CD8-positive, alpha-beta memory T cell (primary cell): ENCODE data around the gene FAM209A. TPM values are rescaled to one million over a fixed set of nuclear protein-coding genes. Genes with fewer than 3 reads are reported as not detected.

Source experiments
- CTCF ChIA-PET: fragments of 350-600 bp; sonication (Branson Sonifier 250); formaldehyde crosslinking; loops from one replicate; lab custom pipeline; 2021; ENCODE audit warnings: antibody characterized with exemption; lab: Charles Lee
- POLR2A ChIA-PET: fragments of 350-600 bp; sonication (Branson Sonifier 250); formaldehyde crosslinking; loops from one replicate; lab custom pipeline; 2021; ENCODE audit warnings: antibody characterized with exemption; lab: Charles Lee
- DNase-seq, 5 donors: peaks; one replicate each; pipeline versions ENCODE4 v3.0.0 to v3.0.0-alpha.2; 2020 to 2022; ENCODE audit warnings: mixed read lengths in 1 of 5
- H3K27ac ChIP-seq: one replicate; pipeline ENCODE4 v1.7.0; 2013; ENCODE audit warnings: low read depth, mild to moderate bottlenecking, low read length, moderate library complexity
- H3K27me3 ChIP-seq: 2 replicates; pipeline ENCODE4 v1.7.0; 2013; ENCODE audit warnings: low read length, mild to moderate bottlenecking; ENCODE audit not compliant: insufficient read depth, poor library complexity, severe bottlenecking
- H3K36me3 ChIP-seq: 2 replicates; pipeline ENCODE4 v1.7.0; 2013; ENCODE audit warnings: mild to moderate bottlenecking, low read length, moderate library complexity; ENCODE audit not compliant: insufficient read depth
- H3K4me1 ChIP-seq: 2 replicates; pipeline ENCODE4 v1.7.0; 2013; ENCODE audit warnings: mild to moderate bottlenecking, low read length, moderate library complexity; ENCODE audit not compliant: insufficient read depth
- H3K4me3 ChIP-seq: 2 replicates; pipeline ENCODE4 v1.7.0; 2013; ENCODE audit warnings: mild to moderate bottlenecking, low read length
- H3K9me3 ChIP-seq: 2 replicates; pipeline ENCODE4 v1.7.0; 2013; ENCODE audit warnings: mild to moderate bottlenecking, low read length
- H3K27ac Mint-ChIP-seq, 8 donors: one replicate each; pipeline ENCODE4 v1.8.0; 2020 to 2021; ENCODE audit warnings: mixed read lengths in 8 of 8, mild to moderate bottlenecking in 6 of 8, inconsistent platforms in 3 of 8, moderate library complexity in 3 of 8
- H3K27me3 Mint-ChIP-seq, 2 donors: one replicate each; pipeline ENCODE4 v1.8.0; 2020 to 2021; ENCODE audit warnings: mixed read lengths in 2 of 2, mild to moderate bottlenecking in 1 of 2, moderate library complexity in 1 of 2
- H3K36me3 Mint-ChIP-seq, 3 donors: one replicate each; pipeline ENCODE4 v1.8.0; 2020 to 2021; ENCODE audit warnings: mixed read lengths in 3 of 3, inconsistent platforms in 1 of 3, mild to moderate bottlenecking in 1 of 3
- H3K4me1 Mint-ChIP-seq, 3 donors: one replicate each; pipeline ENCODE4 v1.8.0; 2020 to 2021; ENCODE audit warnings: mixed read lengths in 3 of 3, inconsistent platforms in 1 of 3, mild to moderate bottlenecking in 1 of 3
- H3K4me3 Mint-ChIP-seq, 7 donors: one replicate each; pipeline ENCODE4 v1.8.0; 2020 to 2021; ENCODE audit warnings: mixed read lengths in 7 of 7, mild to moderate bottlenecking in 6 of 7, moderate library complexity in 4 of 7, inconsistent platforms in 2 of 7
- H3K9me3 Mint-ChIP-seq, 5 donors: one replicate each; pipeline ENCODE4 v1.8.0; 2020 to 2022; ENCODE audit warnings: mixed read lengths in 5 of 5, mild to moderate bottlenecking in 3 of 5, moderate library complexity in 2 of 5, inconsistent platforms in 1 of 5
- polyA plus RNA-seq: library from polyadenylated mRNA; unstranded; fragments of 300-500 nt; fragmentation: Illumina TruSeq; gene quantifications from one replicate; pipeline ENCODE4 v1.2.3, GENCODE V29; 2021
- total RNA-seq, 2 experiments: library from RNA; stranded (reverse); gene quantifications; one replicate each; pipeline ENCODE4 v1.2.3, GENCODE V29; 2021

FAM209A gene
- total and polyA plus RNA-seq, 3 experiments from 2014 or later, result 0.33 to 1.2 (median 1.0) TPM

DNA sequence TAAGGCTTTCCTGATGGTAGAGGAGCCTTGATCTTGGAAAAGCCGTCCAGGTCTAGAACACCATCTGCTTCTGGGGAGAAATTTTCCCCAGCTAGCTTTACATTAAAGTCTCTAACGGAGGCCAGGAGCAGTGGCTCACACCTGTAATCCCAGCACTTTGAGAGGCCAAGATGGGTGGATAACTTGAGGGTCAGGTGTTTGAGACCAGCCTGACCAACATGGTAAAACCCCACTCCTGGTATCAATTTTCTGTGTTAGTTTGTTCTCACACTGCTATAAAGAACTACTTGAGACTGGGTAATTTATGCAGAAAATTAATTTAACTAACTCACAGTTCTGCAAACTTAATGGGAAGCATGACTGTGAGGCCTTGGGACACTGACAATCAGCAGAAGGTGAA, 46.3 kb downstream of the FAM209A start:
- ChIA-PET CTCF (no interaction called here), POLR2A (no interaction called here)
- H3K4me1 Mint-ChIP-seq, result no peaks in the 10 kb centered on the region
- no peak overlapping the region for H3K4me3 Mint-ChIP-seq
- peaks cover 0 to 2% (median 0%) of the 10 kb centered on the region in 5 donors for H3K9me3 Mint-ChIP-seq
- H3K27ac ChIP-seq, result no peak overlapping the region
- no peaks in the 10 kb centered on the region for H3K27me3 ChIP-seq
- no peaks in the 10 kb centered on the region for H3K36me3 Mint-ChIP-seq
- H3K4me3 ChIP-seq, result no peak overlapping the region
- DNase-seq, result no peak
- no peaks in the 10 kb centered on the region for H3K9me3 ChIP-seq
- H3K27ac Mint-ChIP-seq, result no peak overlapping the region
- H3K4me1 ChIP-seq, result no peaks in the 10 kb centered on the region
- no peaks in the 10 kb centered on the region for H3K36me3 ChIP-seq
- peaks cover 19 to 36% of the 10 kb centered on the region in 2 donors for H3K27me3 Mint-ChIP-seq

DNA sequence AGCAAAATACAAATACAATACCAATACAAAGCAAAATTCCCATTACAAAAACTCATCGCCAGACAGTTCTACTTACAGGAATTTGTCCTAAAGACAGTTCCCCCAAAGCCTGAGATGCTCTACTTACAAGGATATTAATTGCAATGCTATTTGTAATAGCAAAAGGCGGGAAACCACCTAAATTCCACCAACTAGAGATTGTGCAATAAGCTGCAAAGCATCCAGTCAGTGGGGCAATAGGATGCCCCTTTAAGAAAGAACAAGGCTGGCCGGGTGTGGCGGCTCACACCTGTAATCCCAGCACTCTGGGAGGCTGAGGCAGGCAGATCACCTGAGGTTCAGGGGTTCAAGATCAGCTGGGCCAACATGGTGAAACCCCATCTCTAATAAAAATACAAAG, 47.6 kb downstream of the FAM209A start:
- CTCF ChIA-PET, result no interaction called here
- Histone ChIP-seq H3K27ac (no peak overlapping the region), H3K4me1 (no peaks in the 10 kb centered on the region), H3K27me3 (no peaks in the 10 kb centered on the region), H3K4me3 (no peak overlapping the region), H3K9me3 (no peaks in the 10 kb centered on the region), H3K36me3 (no peaks in the 10 kb centered on the region)
- Mint-ChIP-seq H3K4me1 (no peaks in the 10 kb centered on the region), H3K9me3 (peaks cover 0 to 2% (median 0%) of the 10 kb centered on the region in 5 donors), H3K36me3 (no peaks in the 10 kb centered on the region), H3K4me3 (no peak overlapping the region), H3K27ac (no peak overlapping the region), H3K27me3 (peaks cover 19 to 42% of the 10 kb centered on the region in 2 donors)
- DNase-seq, result no peak
- POLR2A ChIA-PET, result no interaction called here

DNA sequence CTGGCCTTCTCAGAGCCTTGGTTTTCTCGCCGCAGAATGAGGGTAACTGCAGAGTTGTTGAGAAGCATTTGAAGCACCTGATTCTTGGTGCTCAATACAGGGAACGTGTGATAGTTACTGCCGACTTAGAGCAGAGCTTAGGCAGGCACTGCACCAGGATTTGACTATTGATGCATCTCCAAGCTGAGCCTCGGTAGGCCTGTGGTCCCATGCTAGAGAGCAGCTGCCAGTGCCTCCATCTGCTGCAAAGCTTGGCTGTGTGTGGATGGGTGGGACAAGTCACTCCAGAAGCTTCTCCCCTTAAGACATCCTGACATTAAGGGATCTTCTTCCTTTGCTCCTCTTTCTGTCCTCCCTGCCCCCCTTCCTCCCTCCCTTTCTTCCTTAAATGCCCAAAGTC, 49.4 kb downstream of the FAM209A start:
- Mint-ChIP-seq H3K27me3 (peaks cover 19 to 37% of the 10 kb centered on the region in 2 donors), H3K9me3 (peaks cover 0 to 2% (median 0%) of the 10 kb centered on the region in 5 donors), H3K27ac (no peak overlapping the region), H3K4me1 (no peaks in the 10 kb centered on the region), H3K36me3 (no peaks in the 10 kb centered on the region), H3K4me3 (no peak overlapping the region)
- Histone ChIP-seq H3K36me3 (no peaks in the 10 kb centered on the region), H3K27me3 (no peaks in the 10 kb centered on the region), H3K27ac (no peak overlapping the region), H3K4me1 (no peaks in the 10 kb centered on the region), H3K9me3 (no peaks in the 10 kb centered on the region), H3K4me3 (no peak overlapping the region)
- DNase-seq, result no peak
- ChIA-PET CTCF (no interaction called here), POLR2A (no interaction called here)

DNA sequence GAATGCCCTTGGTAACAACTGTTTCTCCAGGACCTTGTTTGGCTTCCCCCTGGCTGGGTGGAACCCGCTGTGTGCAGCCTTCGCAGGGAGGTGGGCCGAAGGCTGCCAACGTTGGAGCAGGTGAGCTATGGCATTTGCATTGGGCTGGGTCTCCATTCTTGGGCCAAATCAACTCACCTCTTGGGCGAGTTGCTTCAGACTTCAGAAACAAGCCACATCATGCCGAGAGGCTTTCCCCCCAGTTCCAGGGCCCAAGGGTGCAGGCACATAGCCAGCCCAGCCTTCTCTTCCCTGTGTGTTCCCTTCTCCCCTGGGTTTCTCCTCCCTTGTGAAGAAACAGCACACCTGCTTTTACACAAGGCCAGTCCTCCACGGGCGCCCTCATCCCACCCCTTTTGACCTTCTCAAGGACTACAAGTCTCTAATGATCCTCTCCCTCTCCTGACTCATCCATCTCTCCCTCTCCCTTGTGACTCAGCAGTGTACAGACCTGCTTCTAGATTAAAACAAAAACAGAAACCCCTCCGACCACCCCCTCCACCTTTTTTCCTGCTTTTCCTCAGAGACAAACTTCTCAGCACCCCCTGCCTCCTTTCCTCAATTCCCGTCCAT, 50.1 kb downstream of the FAM209A start:
- ChIA-PET CTCF (no interaction called here), POLR2A (no interaction called here)
- no peak for DNase-seq
- H3K36me3 Mint-ChIP-seq, result no peaks in the 10 kb centered on the region
- H3K9me3 Mint-ChIP-seq, result peaks cover 0 to 2% (median 0%) of the 10 kb centered on the region in 5 donors
- peaks cover 15 to 37% of the 10 kb centered on the region in 2 donors for H3K27me3 Mint-ChIP-seq
- Histone ChIP-seq H3K4me3 (no peak overlapping the region), H3K27me3 (no peaks in the 10 kb centered on the region), H3K9me3 (no peaks in the 10 kb centered on the region), H3K27ac (no peak overlapping the region), H3K36me3 (no peaks in the 10 kb centered on the region), H3K4me1 (no peaks in the 10 kb centered on the region)
- H3K4me3 Mint-ChIP-seq, result no peak overlapping the region
- H3K4me1 Mint-ChIP-seq, result no peaks in the 10 kb centered on the region
- no peak overlapping the region for H3K27ac Mint-ChIP-seq

DNA sequence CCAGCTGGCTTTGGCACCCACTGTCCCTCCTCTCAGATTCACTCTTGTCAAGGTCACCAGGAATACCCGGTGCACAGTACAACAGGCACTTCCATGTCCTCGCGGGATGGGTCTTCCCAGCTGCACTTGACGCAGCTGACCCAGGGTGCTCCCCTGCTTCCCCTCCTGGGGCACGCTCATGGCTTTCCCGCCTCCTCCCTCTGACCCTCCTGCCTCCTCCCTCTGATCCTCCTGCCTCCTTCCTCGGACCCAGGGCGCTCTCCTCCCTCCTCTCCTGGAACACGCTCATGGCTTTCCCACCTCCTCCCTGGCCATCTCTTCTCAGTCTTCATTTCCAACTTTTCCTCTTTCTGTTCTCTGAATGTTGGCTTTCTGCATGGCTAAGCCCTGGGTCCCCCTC, 50.6 kb downstream of the FAM209A start:
- Mint-ChIP-seq H3K27me3 (peaks cover 10 to 32% of the 10 kb centered on the region in 2 donors), H3K4me1 (no peaks in the 10 kb centered on the region), H3K27ac (peak overlapping the region in 1 of 8 donors; percentile 58), H3K9me3 (no peaks in the 10 kb centered on the region), H3K36me3 (no peaks in the 10 kb centered on the region), H3K4me3 (no peak overlapping the region)
- Histone ChIP-seq H3K36me3 (no peaks in the 10 kb centered on the region), H3K4me3 (no peak overlapping the region), H3K27ac (no peak overlapping the region), H3K27me3 (no peaks in the 10 kb centered on the region), H3K9me3 (no peaks in the 10 kb centered on the region), H3K4me1 (no peaks in the 10 kb centered on the region)
- CTCF ChIA-PET, result no interaction called here
- DNase-seq, result no peak
- POLR2A ChIA-PET, result no interaction called here

Other genes with a start within 250 kb of the FAM209A start
- gene FAM210B, start 165.8 kb upstream of the FAM209A start, total RNA-seq, result 1 to 10 TPM; 6.3 to 6.7 TPM
- 31.8 TPM for gene FAM210B, start 165.8 kb upstream of the FAM209A start, polyA plus RNA-seq
- gene AURKA, start 132.5 kb upstream of the FAM209A start, total RNA-seq, result 10 to 100 TPM; 49.2 to 50.8 TPM
- gene AURKA, start 132.5 kb upstream of the FAM209A start, polyA plus RNA-seq, result 1.7 TPM
- 10 to 100 TPM; 54.2 to 54.7 TPM for gene CSTF1, start 132.1 kb upstream of the FAM209A start, total RNA-seq
- gene CSTF1, start 132.1 kb upstream of the FAM209A start, polyA plus RNA-seq, result 37.0 TPM
- gene CASS4, start 112.5 kb upstream of the FAM209A start, total RNA-seq, result 1 to 10 TPM; 3.7 TPM
- 5.6 TPM for gene CASS4, start 112.5 kb upstream of the FAM209A start, polyA plus RNA-seq
- gene RTF2, start 56.1 kb upstream of the FAM209A start, total RNA-seq, result 10 to 100 TPM; 82.5 to 85.1 TPM
- gene RTF2, start 56.1 kb upstream of the FAM209A start, polyA plus RNA-seq, result 121 TPM
- gene FAM209B, start 8.5 kb downstream of the FAM209A start, total RNA-seq, result 1 to 10 TPM in 1 of 2 experiments, under 1 TPM in 1; 0.46 to 1.2 TPM
- 0.61 TPM for gene FAM209B, start 8.5 kb downstream of the FAM209A start, polyA plus RNA-seq
- gene TFAP2C, start 104.6 kb downstream of the FAM209A start, total RNA-seq, result not detected
- not detected for gene TFAP2C, start 104.6 kb downstream of the FAM209A start, polyA plus RNA-seq